Parathyroid adenoma (tissue), 2 donors: Measurements from ENCODE around the gene MISP.

Experiments used
- H2AFZ ChIP-seq: fragments of 300-600 bp; sonication (generic); one replicate; pipeline ENCODE4 v1.7.0; 2017; ENCODE audit warnings: antibody characterized with exemption, mild to moderate bottlenecking
- H3K27ac ChIP-seq: fragments of 300-600 bp; sonication (generic); one replicate; pipeline ENCODE4 v1.7.0; 2017
- H3K27me3 ChIP-seq: fragments of 300-600 bp; sonication (generic); one replicate; pipeline ENCODE4 v1.7.0; 2017; ENCODE audit warnings: low read length; ENCODE audit not compliant: control insufficient read depth, insufficient read depth
- H3K36me3 ChIP-seq: fragments of 300-600 bp; sonication (generic); one replicate; pipeline ENCODE4 v1.7.0; 2017; ENCODE audit warnings: low read length; ENCODE audit not compliant: control insufficient read depth, insufficient read depth
- H3K4me1 ChIP-seq: fragments of 300-600 bp; sonication (generic); one replicate; pipeline ENCODE4 v1.7.0; 2017; ENCODE audit warnings: control low read depth
- H3K4me2 ChIP-seq: fragments of 300-600 bp; sonication (generic); one replicate; pipeline ENCODE4 v1.7.0; 2017; ENCODE audit warnings: low read length
- H3K4me3 ChIP-seq: fragments of 300-600 bp; sonication (generic); one replicate; pipeline ENCODE4 v1.7.0; 2017; ENCODE audit warnings: low read depth, low read length
- H3K79me2 ChIP-seq: fragments of 300-600 bp; sonication (generic); one replicate; pipeline ENCODE4 v1.7.0; 2017; ENCODE audit warnings: control low read depth
- H3K9ac ChIP-seq: fragments of 300-600 bp; sonication (generic); one replicate; pipeline ENCODE4 v1.7.0; 2017; ENCODE audit warnings: mild to moderate bottlenecking
- H3K9me3 ChIP-seq: fragments of 300-600 bp; sonication (generic); one replicate; pipeline ENCODE4 v1.7.0; 2017; ENCODE audit warnings: low read length; ENCODE audit not compliant: control insufficient read depth
- CTCF ChIP-seq: fragments of 300-600 bp; sonication (generic); IDR thresholded peaks from one replicate; pipeline ENCODE4 v1.7.0; 2017; ENCODE audit warnings: antibody characterized with exemption, mild to moderate bottlenecking
- donor health status: primary hyperparathyroidism.

Gene MISP

DNA sequence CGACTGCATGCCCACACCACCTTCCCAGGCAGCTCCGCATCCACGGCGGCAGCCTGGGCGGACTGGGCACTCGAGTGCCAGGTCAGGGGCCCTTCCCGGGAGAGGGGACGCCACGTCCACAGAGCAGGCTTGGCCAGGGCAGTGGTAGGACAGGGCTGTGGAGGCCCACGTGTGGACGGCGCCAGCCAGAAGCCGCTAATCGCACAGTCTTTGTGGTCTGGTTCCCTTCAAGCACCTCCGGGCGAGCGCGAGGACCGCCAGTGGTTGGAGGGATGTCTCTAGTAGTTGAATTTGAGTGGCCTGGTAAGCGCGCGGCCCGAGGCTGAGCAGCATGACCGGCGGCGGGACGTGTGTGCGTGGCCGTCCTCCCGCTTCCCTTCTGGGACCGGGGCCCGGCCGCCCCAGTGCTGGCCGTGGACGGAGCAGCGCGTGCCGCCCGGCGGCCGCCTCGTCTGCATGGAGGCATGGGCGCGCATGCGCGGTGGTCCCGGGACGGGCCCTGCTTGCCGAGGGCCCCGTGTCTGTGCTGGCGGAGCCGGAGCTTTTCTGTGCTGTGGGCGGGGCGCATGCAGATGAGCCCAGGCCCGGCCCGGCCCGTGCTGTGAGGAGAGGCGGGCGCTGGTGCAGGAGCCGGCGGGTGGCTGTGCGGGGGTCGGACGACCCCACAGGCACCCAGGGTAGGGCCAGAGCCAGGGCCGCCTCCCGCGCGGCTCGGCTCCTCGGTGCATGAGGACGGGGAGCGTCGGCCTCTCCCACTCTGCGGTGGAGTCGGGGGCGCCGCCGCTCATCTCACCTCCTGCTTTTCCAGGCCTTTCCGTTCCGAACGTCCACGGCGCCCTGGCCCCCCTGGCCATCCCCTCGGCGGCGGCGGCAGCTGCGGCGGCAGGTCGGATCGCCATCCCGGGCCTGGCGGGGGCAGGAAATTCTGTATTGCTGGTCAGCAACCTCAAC is 55.0 kb downstream of the MISP start:
- no peak overlapping the region for H2AFZ ChIP-seq
- no peak for TF ChIP-seq CTCF
- H3K27ac ChIP-seq, result no peak overlapping the region
- no peaks in the 10 kb centered on the region for H3K27me3 ChIP-seq
- no peaks in the 10 kb centered on the region for H3K36me3 ChIP-seq
- no peak overlapping the region for H3K4me3 ChIP-seq
- H3K4me1 ChIP-seq, result peaks cover 24% of the 10 kb centered on the region
- no peak overlapping the region for H3K4me2 ChIP-seq
- no peak overlapping the region for H3K9ac ChIP-seq
- no peaks in the 10 kb centered on the region for H3K9me3 ChIP-seq
- peaks cover 68% of the 10 kb centered on the region for H3K79me2 ChIP-seq

DNA sequence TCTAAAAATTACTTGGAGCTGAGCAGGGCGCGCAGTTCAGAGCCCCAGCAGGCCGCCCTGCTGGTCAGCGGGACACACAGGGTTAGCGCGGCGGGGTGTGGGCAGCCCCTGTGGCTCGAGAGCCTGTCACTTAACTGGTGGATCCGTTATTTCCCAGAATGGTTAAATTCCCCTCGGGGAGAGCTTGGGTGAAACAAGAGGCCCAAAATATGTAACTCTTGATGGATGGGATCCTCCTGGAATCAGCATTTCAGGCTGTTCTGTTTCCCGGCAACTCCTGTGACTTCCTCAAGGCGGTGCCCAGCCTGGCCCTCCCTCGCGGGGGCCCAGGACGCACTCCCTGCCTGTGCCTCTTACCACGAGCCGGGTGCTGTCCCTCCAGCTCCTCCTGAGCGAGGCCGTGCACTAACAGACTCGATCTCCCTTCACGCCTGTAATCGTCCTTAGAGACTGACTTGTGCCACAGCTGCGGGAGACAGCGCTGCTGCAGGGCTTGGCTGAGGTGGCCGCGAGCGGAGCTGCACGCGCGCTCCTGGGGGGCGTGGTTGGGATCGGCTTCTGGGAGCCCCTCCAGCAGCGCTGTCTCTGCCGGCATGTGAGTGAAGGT is 56.0 kb downstream of the MISP start:
- Histone ChIP-seq H3K36me3 (no peaks in the 10 kb centered on the region), H3K27ac (no peak overlapping the region), H3K4me3 (no peak overlapping the region), H2AFZ (no peak overlapping the region), H3K79me2 (peaks cover 58% of the 10 kb centered on the region), H3K4me2 (no peak overlapping the region), H3K9ac (no peak overlapping the region), H3K27me3 (no peaks in the 10 kb centered on the region), H3K4me1 (peaks cover 13% of the 10 kb centered on the region), H3K9me3 (no peaks in the 10 kb centered on the region)
- TF ChIP-seq CTCF, result no peak

- no peak overlapping the region for H3K27ac ChIP-seq
- H3K36me3 ChIP-seq, result no peaks in the 10 kb centered on the region
- peaks cover 7% of the 10 kb centered on the region for H3K4me1 ChIP-seq
- H3K9me3 ChIP-seq, result no peaks in the 10 kb centered on the region
- TF ChIP-seq CTCF, result no peak
- no peak overlapping the region for H3K4me2 ChIP-seq
- H3K4me3 ChIP-seq, result no peak overlapping the region
- H3K9ac ChIP-seq, result no peak overlapping the region
- no peak overlapping the region for H2AFZ ChIP-seq
- H3K79me2 ChIP-seq, result peaks cover 49% of the 10 kb centered on the region
- no peaks in the 10 kb centered on the region for H3K27me3 ChIP-seq
Measured at GRCh38 chr19:807627-808422, 56.9 kb downstream of the MISP start.

DNA sequence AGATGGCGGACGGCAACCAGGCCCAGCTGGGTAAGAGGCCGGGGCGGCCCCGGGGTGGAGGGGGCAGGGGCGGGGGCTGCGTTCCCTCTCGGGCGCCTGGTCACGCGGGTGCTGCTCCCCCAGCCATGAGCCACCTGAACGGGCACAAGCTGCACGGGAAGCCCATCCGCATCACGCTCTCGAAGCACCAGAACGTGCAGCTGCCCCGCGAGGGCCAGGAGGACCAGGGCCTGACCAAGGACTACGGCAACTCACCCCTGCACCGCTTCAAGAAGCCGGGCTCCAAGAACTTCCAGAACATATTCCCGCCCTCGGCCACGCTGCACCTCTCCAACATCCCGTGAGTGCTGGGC is 57.5 kb downstream of the MISP start:
- Histone ChIP-seq H3K9me3 (no peaks in the 10 kb centered on the region), H3K27me3 (no peaks in the 10 kb centered on the region), H3K79me2 (peaks cover 43% of the 10 kb centered on the region), H2AFZ (no peak overlapping the region), H3K9ac (no peak overlapping the region), H3K4me2 (no peak overlapping the region), H3K4me3 (no peak overlapping the region), H3K4me1 (peaks cover 2% of the 10 kb centered on the region), H3K27ac (no peak overlapping the region), H3K36me3 (no peaks in the 10 kb centered on the region)
- no peak for TF ChIP-seq CTCF
